ENCODE results near the gene FGD5.

Gene FGD5

GRCh38 chr3:14779069-14779685 is 39.6 kb upstream of the FGD5 start:
- DNase-seq (ENCODE audit: low spot score), result no peak
- TF ChIP-seq CTCF (IDR thresholded peaks at IDR 0.05; ENCODE audit: extremely low read depth, insufficient read depth, missing control alignments), result no peak

GRCh38 chr3:14780927-14781507 is 37.7 kb upstream of the FGD5 start:
- in situ Hi-C loops (cut with MboI; ENCODE audit: low pct_unique_long_range_greater_than_20kb, low sequenced_read_pairs, unreplicated experiment), result loop anchor here (10.0 kb wide), 1 partner anchor 106 kb away; the partner anchor contains the start of gene C3orf20
- peak; percentile 92 for TF ChIP-seq CTCF (IDR thresholded peaks at IDR 0.05; ENCODE audit: extremely low read depth, insufficient read depth, missing control alignments)
- peak; percentile 79 for DNase-seq (ENCODE audit: low spot score)

More at GRCh38 chr3:14779069-14779685, 39.6 kb upstream of the FGD5 start:
- in situ Hi-C loops (cut with MboI; ENCODE audit: low pct_unique_long_range_greater_than_20kb, low sequenced_read_pairs, unreplicated experiment), result no loop called here

- no peak for DNase-seq (ENCODE audit: low spot score)
- no peak for TF ChIP-seq CTCF (IDR thresholded peaks at IDR 0.05; ENCODE audit: extremely low read depth, insufficient read depth, missing control alignments)
- in situ Hi-C loops (cut with MboI; ENCODE audit: low pct_unique_long_range_greater_than_20kb, low sequenced_read_pairs, unreplicated experiment), result loop anchor here (10.0 kb wide), 1 partner anchor 109 kb away; the partner anchor contains the start of gene C3orf20
Observed at GRCh38 chr3:14783480-14784086, 35.2 kb upstream of the FGD5 start.

GRCh38 chr3:14784087-14784681 is 34.6 kb upstream of the FGD5 start:
- in situ Hi-C loops (cut with MboI; ENCODE audit: low pct_unique_long_range_greater_than_20kb, low sequenced_read_pairs, unreplicated experiment), result loop anchor here (10.0 kb wide), 1 partner anchor 109 kb away; the partner anchor contains the start of gene C3orf20
- no peak for TF ChIP-seq CTCF (IDR thresholded peaks at IDR 0.05; ENCODE audit: extremely low read depth, insufficient read depth, missing control alignments)
- no peak for DNase-seq (ENCODE audit: low spot score)

GRCh38 chr3:14785207-14786155 is 33.3 kb upstream of the FGD5 start:
- in situ Hi-C loops (cut with MboI; ENCODE audit: low pct_unique_long_range_greater_than_20kb, low sequenced_read_pairs, unreplicated experiment), result loop anchor here (10.0 kb wide), 1 partner anchor 111 kb away; the partner anchor contains the start of gene C3orf20
- DNase-seq (ENCODE audit: low spot score), result no peak
- TF ChIP-seq CTCF (IDR thresholded peaks at IDR 0.05; ENCODE audit: extremely low read depth, insufficient read depth, missing control alignments), result no peak

Data from GM13977 (cell line).